CD4-positive, alpha-beta T cell treated with Interferon gamma for 1 hour (primary cell): ENCODE measurements around the gene NRCAM.

ENCODE experiments used
- DNase-seq: peaks from one replicate; pipeline ENCODE4 v3.0.0-alpha.2; 2020

Gene NRCAM

DNA sequence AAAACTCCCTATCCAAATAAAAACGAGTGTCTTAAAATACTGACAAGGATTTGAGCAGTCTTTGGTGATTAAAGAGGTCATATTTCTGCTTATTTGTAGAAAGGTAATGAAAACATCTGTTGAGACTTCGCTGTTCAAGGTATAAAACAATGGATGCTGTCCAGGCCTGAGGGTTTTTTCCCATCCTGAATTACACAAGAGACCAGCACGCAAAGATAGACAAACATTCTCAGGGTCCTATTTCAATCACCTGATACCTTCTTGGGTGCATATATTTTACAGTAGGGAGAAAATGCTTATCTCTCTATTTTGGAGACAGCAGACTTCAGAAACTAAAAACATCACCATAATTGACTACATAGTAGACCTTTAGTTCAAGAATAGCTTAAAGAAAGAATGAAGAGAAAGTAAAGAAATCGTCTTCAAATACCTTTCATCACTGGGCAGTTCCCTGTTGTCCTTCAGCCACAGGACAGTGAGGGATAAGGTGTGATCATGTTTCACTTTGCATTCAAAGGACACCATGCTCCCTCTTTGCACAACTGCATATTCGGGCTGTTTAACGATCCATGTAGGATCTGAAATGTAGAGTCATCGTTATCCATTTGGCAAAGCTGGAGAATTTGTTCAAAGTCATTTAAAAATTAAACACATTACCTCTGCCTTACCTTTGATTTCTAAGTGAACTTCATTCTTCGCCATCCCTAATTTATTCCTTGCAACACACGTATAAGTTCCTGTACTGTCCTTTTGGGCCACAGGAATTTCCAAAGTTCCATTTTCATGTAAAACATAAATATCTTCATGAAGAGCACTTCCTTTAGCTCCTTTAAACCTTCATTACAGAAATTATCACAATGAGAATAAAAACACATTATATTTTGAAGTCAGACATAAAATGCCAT lies 262.4 kb downstream of the NRCAM start:
- no peak for DNase-seq

DNA sequence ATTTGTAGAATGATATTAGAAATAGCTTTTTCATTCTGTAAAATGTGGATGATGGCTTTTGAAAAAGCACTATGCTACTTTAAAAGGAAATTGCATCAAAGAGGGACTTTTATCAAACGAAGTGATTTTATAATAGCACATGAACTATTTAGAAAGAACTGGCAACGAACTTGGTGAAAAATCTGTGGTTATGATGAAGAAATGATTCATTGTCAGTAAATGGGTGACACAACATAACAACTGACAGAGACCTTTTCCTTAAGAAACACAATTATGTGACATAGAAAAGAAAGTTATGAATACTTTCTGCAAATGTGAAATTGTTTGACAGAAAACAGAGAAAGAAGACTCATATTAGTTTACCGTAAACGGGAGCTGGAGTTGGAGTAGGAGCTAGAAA lies 265.3 kb downstream of the NRCAM start:
- no peak for DNase-seq

DNA sequence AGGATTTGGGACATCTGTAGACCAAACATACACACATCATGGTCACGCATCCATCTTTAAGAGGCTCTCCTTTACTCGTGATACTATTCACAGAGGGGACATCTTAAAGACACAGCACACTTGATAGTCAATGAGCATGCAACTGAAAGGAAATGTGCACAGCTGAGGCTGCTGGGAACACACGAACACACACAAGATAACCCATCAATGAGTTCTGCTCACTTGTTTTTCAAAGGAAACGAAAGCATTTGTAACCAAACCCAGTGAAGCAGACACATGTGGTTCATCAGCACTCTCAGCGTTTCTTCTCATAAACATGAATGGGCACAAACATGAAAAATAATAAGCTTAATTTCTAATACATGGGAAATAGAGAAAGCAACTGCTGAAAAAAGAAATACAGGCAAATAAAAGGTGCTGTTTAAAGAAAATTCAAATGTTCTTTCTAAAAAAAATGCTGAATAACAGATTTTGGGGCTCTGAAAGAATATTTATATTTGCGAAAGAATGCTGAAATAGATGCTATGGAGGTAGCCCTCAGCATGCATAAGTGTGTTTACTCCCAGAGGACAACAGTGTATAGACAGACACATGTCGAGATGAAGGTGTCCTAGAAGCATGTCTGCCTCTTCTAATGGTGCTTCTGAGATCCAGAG lies 266.4 kb downstream of the NRCAM start:
- DNase-seq = no peak

DNA sequence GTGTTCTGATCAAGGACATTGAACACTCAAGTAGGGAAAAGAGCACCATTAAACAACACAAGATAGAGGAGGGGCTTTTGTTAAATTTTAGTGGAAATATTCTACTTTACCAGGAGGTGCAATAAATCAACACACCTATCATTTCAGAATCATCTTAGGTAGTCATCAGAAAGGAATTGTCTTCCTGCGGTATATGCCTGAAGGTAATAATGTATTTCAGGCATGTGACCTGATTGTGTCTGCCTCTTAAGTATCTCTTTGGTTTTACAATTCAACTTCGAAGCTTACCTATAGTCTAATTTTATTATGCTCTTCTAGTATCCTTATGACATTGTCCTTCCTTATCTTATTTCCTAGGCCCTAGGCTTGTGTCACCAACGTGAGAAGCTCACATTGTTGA lies 267.5 kb downstream of the NRCAM start:
- DNase-seq = no peak

DNA sequence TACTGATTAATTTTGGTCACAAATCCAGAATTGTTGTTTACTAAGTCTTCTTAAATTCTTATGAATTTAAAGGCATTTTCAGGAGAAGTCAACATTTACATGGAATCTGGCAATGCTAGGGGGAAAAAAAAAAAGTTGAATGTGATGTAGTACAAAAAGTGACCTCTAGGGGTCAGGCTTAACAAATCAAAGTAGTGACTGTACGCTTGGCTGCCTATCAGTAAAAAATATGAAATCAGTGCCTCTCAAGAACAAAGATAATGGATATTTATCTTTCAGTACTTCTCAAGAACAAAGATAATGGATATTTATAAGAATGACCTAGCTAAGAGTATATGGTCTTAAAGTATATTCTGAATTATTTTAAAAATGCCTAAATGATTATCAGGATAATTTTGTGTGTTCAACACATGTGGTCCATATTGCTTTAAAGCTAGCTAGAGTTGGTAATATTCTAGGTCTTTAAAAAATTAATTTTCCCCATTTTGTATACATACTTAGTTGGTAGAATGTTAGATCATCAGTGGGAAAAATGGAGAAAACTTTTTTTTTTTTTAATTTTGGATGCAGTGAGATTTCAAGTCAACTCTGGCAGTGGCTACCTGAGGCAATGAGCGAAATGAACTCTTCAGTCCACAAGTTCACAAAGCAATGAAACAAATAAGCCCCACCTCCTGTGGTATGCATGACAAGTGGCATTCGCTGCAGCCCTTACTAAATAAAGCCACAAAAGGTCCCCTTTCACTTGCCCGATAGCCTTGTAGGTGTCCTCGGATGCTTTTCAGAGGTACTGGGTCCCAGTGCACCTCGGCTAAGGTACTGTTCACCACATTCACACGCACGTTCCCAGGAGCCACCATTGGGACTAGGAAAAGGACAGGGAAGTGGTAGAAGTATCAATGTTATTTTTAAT lies 274.9 kb downstream of the NRCAM start:
- no peak for DNase-seq

DNA sequence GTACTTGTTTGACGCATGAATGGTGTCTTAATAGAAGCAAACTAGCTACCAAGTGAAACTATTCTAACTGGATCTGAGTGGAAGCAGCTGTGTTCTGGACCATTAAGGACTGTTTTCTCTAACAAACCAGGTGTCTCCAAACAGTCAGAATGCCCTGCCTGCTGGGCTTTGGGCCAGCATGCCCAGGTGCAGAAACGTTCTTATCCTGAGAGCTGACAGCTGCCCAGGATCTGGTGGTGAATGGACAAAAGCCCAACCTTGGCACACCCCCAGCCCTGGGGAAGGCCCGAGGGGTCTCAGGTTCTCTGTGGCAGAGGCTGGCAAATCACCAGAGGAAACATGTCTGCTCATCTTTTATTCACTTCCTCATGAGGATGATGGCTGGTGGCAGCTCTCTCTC lies 277.8 kb downstream of the NRCAM start:
- DNase-seq = no peak

DNA sequence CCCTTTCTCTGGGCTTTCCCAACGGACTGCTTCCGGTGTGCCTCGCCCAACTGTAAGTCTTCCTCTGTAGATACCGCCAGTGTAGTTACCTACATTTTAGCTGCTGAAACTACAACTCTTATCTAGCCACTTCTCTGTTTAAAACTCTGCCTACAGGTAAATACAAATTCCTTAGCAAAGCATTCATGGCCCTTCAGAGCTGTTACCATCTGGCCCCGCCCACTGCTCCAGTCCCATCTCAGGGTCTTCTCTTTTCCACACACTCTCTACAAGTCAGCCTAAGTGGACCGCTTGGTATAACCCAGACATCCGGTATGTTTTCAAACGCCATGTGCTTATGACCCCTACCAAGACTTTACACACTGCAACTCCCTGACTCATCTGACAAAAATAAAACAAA lies 285.1 kb downstream of the NRCAM start:
- no peak for DNase-seq

DNA sequence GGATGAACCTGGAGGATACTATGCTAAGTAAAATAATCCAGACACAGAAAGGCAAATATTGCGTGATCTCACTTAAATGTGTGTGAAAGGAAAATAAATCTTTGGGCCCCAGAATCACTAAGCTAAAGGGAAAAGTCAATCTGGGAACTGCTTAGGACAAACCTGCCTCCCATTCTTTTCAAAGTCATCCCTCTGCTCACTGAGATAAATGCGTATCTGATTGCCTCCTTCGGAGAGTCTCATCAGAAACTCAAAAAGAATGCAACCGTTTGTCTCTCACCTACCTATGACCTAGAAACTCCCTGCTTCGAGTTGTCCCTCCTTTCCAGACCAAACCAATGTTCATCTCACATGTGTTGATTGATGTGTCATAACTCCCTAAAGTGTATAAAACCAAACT lies 286.0 kb downstream of the NRCAM start:
- DNase-seq = no peak

DNA sequence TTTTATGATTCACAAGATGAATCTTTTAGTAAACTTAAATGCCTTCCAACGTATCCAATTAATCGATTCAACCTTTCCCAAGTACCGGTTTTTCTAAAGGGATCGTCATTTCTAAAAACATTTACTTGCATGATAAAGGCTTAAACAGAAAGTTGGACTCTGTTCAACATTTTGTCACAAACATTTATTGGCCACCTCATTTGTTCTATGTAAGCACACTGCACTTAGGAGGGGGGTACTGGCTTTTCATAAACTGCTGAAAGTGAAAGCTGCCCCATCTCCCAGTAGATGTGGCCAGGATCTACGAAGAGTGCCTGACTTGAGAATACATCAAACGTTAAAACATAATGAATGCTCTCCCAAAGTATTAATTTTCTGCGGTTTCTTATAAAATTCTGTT lies 288.8 kb downstream of the NRCAM start:
- DNase-seq = no peak

DNA sequence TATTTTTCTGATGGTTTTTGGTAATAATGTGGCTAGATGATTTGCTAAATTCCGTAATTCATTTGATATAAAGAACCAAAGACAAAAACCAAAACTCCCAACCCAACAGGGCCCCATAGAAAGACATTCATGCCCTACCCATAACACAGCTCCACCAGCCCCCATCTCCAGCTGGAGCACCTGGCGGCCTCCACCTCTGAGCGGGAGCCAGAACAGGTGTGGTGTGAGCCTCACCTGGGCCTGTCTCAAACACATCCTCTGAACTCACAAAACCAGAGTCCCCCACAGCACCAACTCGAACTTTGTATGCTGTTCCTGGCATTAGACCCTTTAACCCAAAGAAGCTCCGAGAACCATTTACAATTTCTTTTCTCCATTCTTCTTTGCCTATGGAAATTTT lies 289.5 kb downstream of the NRCAM start:
- no peak for DNase-seq

DNA sequence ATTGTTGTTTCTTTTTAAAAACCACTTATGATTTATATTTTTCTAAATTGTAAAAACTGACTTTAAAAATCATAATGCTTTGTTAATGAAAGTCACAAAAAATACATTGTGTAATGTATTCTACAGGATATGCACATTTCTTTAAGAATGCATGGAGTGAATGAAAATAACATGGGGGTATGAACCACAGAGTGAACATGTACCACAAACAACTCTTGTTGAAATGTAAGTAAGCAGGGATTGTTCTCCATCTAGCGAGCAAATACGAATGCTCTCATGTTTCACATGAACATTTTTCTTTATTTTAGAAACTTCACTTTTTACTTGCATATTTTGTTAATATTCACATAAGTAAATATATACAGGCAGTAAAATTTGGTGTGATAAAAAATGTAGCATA lies 290.5 kb downstream of the NRCAM start:
- DNase-seq = no peak

DNA sequence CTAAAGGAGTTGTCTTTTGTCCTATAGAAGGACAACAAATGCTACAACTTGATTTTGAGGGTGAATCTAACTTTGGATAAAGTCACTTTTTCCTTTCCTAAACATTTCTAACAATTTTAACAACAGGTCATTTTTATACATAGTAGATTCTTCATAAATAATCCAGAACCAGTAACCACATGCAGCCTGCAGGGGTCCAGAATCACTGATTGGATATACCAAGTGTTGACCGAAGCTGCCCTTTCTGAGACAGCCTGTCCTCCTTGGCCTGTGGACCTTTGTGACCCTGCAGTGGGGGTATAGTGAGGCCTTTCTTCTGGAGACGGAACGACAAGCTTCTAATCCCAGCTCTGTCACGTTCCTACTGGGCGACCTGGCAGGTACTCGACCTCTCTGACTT lies 291.3 kb downstream of the NRCAM start:
- DNase-seq = no peak

DNA sequence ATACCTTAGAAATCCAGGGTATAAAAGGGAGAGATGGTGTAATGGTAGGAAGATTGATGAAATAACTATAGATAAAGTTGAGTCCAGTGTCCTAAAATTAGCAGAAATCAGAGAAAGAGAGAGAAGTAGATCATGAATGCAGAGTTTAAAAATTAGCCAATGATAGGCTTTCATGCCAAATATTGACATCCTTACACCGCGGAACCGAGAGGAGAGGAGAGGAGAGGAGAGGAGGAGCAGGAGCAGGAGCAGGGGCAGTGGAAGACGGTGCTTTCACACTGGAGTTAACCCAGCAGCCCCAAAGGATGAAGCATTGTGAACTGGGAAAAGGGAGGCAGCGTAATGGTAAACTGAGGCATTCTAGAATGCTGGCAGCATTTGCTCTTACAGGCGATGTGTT lies 291.9 kb downstream of the NRCAM start:
- no peak for DNase-seq

DNA sequence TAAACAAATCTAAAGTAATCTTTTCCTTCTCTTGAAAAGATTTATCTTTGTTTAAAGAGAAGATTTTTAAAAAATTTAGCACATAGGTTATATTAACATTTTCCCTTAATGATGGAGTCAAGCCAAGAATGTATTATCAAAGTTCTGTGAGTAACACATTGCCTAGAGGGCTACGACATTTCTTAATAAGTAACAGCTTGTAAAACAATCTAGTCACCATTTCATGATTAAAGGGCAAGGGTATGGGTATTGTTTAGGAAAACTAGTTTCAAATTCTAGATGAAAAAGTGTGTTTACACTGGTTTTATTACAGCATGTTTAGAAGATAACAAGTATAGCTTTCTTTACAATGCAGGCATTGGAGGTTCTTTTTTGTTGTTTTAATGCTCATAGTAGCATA lies 297.5 kb downstream of the NRCAM start:
- no peak for DNase-seq

DNA sequence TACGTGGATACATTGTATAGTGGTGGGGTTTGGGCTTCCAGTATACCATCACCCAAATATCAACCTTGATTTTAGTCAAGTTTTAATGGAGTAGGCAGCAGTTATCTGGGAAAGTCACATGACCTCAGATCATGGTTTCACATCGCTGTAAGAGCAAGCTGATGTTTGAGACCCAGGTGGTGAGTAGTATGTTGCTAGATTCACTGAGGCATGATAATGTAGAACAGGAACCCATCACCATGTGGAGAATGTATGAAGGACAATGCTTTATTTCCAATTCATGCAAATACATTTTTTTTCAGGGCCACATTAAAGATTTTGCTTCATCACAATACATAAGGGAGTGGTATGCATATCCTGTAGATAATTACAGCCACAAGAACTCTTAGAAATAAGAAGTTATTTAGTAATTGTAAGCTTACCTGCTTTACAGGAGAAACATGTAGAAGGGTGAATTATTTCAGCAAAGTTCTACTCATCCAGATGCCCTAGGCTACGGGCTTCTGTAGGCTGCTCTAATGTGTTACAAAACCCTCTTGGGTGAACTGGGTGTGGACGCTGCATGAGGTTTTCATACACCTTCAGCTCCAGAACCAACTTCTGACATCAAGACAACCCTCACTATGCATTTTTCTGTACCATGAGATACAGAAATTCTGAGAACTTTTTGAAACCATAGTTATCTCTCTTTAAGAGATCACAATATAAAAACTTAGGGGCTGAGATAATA lies 298.5 kb downstream of the NRCAM start:
- no peak for DNase-seq

DNA sequence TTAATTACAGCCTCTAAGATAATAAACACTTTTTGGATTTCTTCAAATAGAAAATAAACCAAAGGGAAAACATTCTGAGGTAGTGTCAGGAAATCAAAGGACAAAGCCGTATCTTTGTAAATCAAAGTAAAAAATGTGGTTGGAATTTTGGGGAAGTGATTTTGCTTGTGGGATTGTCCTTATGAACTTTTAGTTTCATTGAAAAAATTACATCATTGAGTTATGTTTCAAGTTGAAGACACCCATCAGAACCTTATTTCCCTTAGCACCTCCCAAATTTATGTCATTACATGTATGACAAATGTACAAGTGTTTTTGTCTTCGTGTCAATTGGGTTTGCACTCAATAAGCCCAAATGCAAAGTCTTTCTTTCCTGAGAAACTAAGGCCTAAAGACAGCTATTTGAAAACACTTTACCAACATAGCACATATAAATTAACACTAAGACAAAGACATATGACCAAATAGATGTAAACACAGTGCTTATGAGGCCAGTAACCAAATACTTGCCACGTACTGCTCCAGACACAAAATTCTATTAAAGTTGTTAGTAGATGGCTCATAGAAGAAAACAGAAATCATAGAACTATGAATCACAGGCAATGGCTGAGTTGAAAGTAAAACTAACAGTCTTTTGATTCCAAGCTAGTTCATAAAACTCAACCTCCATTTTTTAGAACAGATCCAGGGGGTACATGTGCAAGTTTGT lies 299.2 kb downstream of the NRCAM start:
- DNase-seq = no peak

DNA sequence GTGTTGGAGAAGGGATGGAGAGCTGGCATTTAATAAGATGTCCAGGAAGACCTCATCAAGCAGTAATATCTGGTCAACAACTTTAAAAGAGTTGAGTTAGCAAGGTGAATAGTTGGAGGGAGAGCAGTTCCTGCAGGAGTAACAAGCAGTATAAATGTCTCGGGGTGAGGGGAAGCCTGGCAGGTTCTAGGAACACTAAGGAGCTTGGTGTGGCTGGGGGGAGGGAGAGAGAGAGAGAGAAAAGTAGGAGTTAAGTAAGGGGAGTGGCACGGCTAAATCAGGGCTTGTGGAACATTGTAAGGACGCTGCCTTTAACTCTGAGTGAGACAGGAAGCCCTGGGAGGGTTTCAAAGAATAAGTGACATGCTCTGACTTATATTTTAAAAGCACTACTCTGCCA lies 304.0 kb downstream of the NRCAM start:
- DNase-seq = no peak

DNA sequence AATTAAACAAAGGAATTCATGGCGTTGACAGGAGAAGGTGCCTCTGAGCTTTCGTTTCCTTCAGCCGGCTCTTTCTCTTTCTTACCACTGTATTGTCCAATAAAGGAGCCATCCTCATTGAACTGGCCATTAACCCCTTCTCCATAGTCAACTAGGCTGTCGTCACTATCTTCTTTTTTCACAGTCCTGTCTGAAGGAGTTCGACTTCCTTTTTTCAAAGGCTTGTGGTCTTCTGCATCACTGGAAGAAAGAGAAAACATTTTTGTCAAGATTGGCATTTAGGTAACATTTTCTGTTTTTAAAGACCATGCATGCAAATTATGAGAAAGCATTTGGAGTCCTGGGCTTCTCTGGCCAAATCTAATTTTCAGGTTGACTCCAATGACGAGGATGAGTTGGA lies 306.3 kb downstream of the NRCAM start:
- no peak for DNase-seq

DNA sequence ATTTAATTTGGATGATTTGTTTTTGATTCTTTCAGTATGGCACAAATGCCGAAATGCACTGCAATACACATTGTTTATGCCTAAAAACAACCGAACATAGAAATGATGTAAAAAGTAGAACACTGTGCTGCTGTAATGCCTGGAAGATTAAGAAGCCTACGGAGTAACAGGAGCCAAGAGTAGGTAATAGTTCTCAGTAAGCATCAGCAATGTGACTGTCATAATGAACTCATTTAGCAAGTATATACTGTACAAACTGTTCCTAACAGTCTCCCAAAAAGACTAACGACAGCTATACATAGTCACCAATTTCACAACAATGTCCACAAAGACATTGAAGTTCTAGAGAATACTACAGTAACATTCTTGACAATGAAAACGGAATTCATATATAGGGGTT lies 307.1 kb downstream of the NRCAM start:
- DNase-seq = no peak

DNA sequence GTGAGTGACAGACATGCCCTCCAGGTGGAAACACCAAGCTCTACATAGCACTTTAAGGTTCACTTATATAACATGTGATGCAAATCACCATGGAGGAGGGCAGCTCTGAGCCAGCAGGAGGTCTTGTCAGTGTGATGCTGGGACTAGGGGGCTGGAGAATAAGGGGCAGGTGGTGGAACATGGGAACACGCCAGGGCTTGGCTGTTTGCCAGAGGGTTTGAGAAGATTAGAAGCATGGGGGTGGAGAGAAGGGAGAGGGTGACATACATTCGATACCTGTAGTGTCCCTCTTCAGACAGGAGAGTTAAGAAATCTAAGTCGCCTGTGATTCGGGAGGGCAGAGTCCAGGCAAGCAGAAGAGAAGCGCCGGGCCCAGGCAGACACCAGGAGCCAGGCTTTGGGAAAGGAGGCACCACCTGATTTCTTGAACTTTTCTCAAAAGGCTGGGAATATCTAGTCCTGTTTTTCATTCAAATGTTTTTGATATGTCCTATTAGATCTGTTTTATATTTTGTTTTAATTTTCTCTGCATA lies 309.1 kb downstream of the NRCAM start:
- DNase-seq = no peak

DNA sequence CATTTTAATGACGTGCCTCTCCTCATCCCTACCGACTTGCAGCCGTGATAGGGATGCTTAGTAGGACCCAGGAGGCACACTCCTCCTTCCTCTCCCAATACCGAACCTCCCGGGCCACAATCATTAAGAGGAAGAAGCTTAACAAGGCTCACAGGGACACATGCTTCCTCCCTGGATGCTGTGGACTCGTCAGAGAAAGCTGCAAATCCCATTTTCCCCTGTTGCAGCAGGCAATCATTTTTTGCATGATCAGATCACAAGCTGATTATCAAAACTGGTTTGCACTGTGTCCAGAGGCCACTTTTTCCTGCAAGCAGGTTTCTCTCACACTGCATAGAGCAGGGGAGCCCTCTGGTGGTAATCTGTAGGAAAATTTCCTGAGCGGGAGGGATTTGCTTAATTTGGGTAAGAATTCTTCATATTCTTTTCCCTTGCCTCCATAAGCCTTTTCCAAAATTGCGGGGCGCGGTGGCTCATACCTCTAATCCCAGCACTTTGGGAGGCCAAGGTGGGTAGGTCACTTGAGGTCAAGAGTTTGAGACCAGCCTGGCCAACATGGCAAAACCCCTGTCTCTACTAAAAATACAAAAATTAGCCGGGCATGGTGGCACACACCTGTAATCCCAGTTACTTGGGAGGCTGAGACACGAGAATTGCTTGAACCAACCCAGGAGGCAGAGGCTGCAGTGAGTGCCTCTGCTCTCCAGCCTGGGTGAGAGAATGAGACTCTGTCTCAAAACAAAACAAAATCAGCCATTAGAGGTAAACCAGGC lies 310.0 kb downstream of the NRCAM start:
- peak; percentile 36 for DNase-seq
